ENCODE results near the gene MBNL2. TPM values are rescaled to one million over a fixed set of nuclear protein-coding genes. Genes with fewer than 3 reads are reported as not detected.
"Not testable (repeated sequence)": the region's sequence is repeated elsewhere in the genome, so short reads cannot be mapped to it uniquely, and the experiment has no call there.

MBNL2 gene
- total RNA-seq, 1 donor from 2014 or later, result 67.6 TPM

GRCh38 chr13:97352012-97352411, 129.9 kb downstream of the MBNL2 start:
- intact Hi-C loops (cut with DNase I), result loop anchor here (10.0 kb wide), 1 partner anchor 327 kb away; no protein-coding TSS in a partner anchor
- DNase-seq (ENCODE audit: low spot score), result not testable (repeated sequence)

GRCh38 chr13:97352815-97353214, 130.7 kb downstream of the MBNL2 start:
- intact Hi-C loops (cut with DNase I), result loop anchor here (10.0 kb wide), 1 partner anchor 328 kb away; no protein-coding TSS in a partner anchor

GRCh38 chr13:97353927-97354675, 132.0 kb downstream of the MBNL2 start:
- DNase-seq (ENCODE audit: low spot score), result no peak
- intact Hi-C loops (cut with DNase I), result loop anchor here (10.0 kb wide), 1 partner anchor 329 kb away; no protein-coding TSS in a partner anchor

More at GRCh38 chr13:97352815-97353214, 130.7 kb downstream of the MBNL2 start:
- no peak for DNase-seq (ENCODE audit: low spot score)

GRCh38 chr13:97354808-97355207, 132.7 kb downstream of the MBNL2 start:
- intact Hi-C loops (cut with DNase I), result loop anchor here (10.0 kb wide), 1 partner anchor 330 kb away; no protein-coding TSS in a partner anchor
- DNase-seq (ENCODE audit: low spot score), result no peak

- DNase-seq (ENCODE audit: low spot score), result no peak
- intact Hi-C loops (cut with DNase I), result loop anchor here (10.0 kb wide), 1 partner anchor 332 kb away; no protein-coding TSS in a partner anchor
Observed at GRCh38 chr13:97356592-97356991, 134.5 kb downstream of the MBNL2 start.

- intact Hi-C loops (cut with DNase I), result loop anchor here (10.0 kb wide), 1 partner anchor 335 kb away; no protein-coding TSS in a partner anchor
- DNase-seq (ENCODE audit: low spot score), result no peak
Observed at GRCh38 chr13:97359181-97360057, 137.3 kb downstream of the MBNL2 start.

- no peak for DNase-seq (ENCODE audit: low spot score)
- intact Hi-C loops (cut with DNase I), result no loop called here
Observed at GRCh38 chr13:97360610-97361009, 138.5 kb downstream of the MBNL2 start.

GRCh38 chr13:97364031-97364430, 141.9 kb downstream of the MBNL2 start:
- intact Hi-C loops (cut with DNase I), result no loop called here
- DNase-seq (ENCODE audit: low spot score), result no peak

- DNase-seq (ENCODE audit: low spot score), result no peak
- intact Hi-C loops (cut with DNase I), result loop anchor here (5.0 kb wide), 1 partner anchor 67 kb away; the partner anchor contains the start of gene RAP2A
Observed at GRCh38 chr13:97364827-97365226, 142.7 kb downstream of the MBNL2 start.

- no peak for DNase-seq (ENCODE audit: low spot score)
- intact Hi-C loops (cut with DNase I), result loop anchor here (5.0 kb wide), 1 partner anchor 66 kb away; the partner anchor contains the start of gene RAP2A
Observed at GRCh38 chr13:97366172-97366688, 144.1 kb downstream of the MBNL2 start.

- DNase-seq (ENCODE audit: low spot score), result no peak
- intact Hi-C loops (cut with DNase I), result loop anchor here (5.0 kb wide), 1 partner anchor 65 kb away; the partner anchor contains the start of gene RAP2A
Observed at GRCh38 chr13:97367016-97367822, 145.1 kb downstream of the MBNL2 start.

GRCh38 chr13:97369261-97369893, 147.2 kb downstream of the MBNL2 start:
- intact Hi-C loops (cut with DNase I), result loop anchor here (5.0 kb wide), 1 partner anchor 63 kb away; the partner anchor contains the start of gene RAP2A
- DNase-seq (ENCODE audit: low spot score), result no peak

- intact Hi-C loops (cut with DNase I), result no loop called here
- DNase-seq (ENCODE audit: low spot score), result no peak
Observed at GRCh38 chr13:97371486-97372109, 149.5 kb downstream of the MBNL2 start.

- intact Hi-C loops (cut with DNase I), result no loop called here
- no peak for DNase-seq (ENCODE audit: low spot score)
Observed at GRCh38 chr13:97372936-97373335, 150.8 kb downstream of the MBNL2 start.

GRCh38 chr13:97373787-97374186, 151.7 kb downstream of the MBNL2 start:
- intact Hi-C loops (cut with DNase I), result no loop called here
- no peak for DNase-seq (ENCODE audit: low spot score)

- intact Hi-C loops (cut with DNase I), result no loop called here
Observed at GRCh38 chr13:97376981-97377380, 154.8 kb downstream of the MBNL2 start.

GRCh38 chr13:97379386-97379785, 157.3 kb downstream of the MBNL2 start:
- no peak for DNase-seq (ENCODE audit: low spot score)
- intact Hi-C loops (cut with DNase I), result no loop called here

More at GRCh38 chr13:97376981-97377380, 154.8 kb downstream of the MBNL2 start:
- DNase-seq (ENCODE audit: low spot score), result no peak

GRCh38 chr13:97380696-97381095, 158.6 kb downstream of the MBNL2 start:
- intact Hi-C loops (cut with DNase I), result no loop called here
- no peak for DNase-seq (ENCODE audit: low spot score)

Measured in cardiac septum (tissue), 1 donor.